GM19023 (cell line): ENCODE measurements around the gene AQP1.

Experiments
- ATAC-seq: cut with Tn5 transposase; IDR thresholded peaks from one replicate; pipeline ENCODE4 v1.9.1; 2021; ENCODE audit warnings: mild to moderate bottlenecking, moderate library complexity; ENCODE audit not compliant: unreplicated experiment

AQP1 gene

GRCh38 chr7:30918676-30919075 lies 7.0 kb downstream of the AQP1 start:
- no peak for ATAC-seq

- ATAC-seq, result no peak
Measured at GRCh38 chr7:30920021-30920583, 8.4 kb downstream of the AQP1 start.

DNA sequence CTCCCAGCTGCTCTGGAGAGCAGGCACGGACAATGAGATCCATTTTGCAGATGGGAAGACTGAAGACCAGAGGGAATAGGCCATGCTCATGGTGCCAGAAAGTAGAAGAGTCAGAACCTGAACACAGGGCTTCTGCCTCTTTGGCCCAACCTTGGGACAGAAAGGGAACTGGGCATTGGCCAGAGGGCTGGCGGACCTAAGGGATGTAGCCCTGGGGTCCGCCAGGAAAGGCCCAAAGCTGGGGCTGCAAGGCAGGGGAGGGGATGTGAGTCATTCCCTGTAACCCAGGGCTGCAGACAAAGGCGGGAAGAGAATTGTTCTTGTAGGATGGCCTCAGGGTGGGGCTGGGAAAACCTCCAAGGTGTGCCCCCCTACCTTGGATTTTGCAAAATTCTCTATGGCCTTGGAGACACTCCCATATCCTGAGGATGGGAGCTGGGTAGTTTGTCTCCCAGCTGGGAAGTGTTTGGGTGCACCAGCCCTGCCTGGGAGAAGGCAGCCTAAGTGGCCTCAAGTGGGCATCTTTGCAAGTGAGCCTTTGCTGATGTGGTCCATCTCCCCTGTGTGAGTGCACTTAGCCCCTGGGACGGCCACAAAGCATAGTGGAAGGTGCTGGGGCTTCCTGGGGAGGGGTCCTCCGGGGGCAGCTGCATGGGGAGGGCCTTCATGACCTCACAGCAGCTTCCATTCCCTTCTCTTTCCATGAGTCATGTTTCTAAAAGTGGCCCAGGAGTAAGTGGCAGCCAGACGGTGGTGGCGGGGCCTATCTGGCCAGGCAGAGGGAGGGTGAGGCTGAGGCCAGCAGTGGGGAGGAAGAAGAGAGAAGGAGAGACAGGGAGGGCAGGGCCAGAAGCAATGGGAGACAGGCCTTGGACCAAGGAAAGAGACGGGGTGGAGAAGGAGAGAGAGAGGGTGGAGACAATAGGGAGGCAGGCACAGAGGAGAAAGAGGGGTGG lies 9.2 kb downstream of the AQP1 start:
- ATAC-seq, result no peak

DNA sequence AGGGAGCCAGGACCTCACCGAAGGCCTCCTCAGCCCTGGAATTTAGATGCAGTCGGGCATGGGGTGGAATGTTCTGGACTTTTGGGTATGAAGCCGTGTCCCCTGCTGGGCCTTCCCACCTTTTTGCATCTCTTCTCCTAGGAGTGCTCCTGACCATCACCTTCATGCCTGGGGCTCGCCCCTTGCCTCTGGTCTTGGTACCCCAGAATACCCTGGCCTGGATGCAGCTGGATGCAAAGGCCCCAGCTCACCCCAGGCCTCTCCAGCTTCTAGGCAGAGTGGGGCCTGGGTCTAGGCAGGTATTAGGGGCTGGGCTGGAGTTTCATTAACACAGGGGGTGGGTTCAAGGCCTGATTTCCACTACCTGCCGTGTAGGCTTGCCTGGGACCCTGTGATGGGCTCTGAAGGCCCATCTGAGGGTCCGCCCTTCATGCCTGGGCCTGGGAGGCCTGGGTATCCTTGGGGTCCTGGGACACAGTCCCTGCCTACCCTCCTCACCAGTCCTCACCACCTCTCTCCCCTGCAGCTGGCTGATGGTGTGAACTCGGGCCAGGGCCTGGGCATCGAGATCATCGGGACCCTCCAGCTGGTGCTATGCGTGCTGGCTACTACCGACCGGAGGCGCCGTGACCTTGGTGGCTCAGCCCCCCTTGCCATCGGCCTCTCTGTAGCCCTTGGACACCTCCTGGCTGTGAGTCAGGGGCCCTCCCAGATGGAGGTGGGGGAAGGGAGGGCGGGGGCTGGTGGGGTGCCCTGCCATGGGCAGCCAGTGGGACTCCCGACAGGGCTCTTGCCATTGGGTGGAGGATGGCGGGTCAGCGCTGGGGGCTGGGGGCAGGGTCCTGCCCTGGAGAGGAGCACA lies 10.1 kb downstream of the AQP1 start:
- ATAC-seq, result no peak

GRCh38 chr7:30922596-30922995 lies 10.9 kb downstream of the AQP1 start:
- ATAC-seq, result no peak

- ATAC-seq, result no peak
Measured at GRCh38 chr7:30923009-30923773, 11.5 kb downstream of the AQP1 start.

- no peak for ATAC-seq
Measured at GRCh38 chr7:30923774-30924413, 12.2 kb downstream of the AQP1 start.

GRCh38 chr7:30924624-30925023 lies 13.0 kb downstream of the AQP1 start:
- no peak for ATAC-seq

GRCh38 chr7:30925117-30925516 lies 13.5 kb downstream of the AQP1 start:
- ATAC-seq, result no peak

DNA sequence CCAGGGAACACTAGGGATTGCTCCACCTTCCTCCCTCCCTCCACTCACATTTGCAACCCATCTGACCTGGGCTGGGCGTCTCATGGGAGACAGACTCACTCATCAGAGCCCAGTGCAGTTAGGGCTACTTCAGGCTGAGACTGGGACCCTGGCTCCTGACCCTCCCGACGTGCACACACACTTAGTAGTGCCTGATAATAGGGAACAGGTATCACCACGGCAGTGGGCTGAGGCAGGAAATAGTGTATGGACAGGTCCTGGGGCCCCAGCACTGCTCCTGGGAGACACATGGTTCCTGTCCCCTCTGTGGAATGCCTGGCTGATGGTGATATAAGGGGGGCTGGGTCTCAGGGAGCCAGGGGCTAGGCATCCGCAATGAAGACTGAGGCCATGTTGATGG lies 14.3 kb downstream of the AQP1 start:
- ATAC-seq, result no peak

- no peak for ATAC-seq
Measured at GRCh38 chr7:30926313-30926712, 14.7 kb downstream of the AQP1 start.

DNA sequence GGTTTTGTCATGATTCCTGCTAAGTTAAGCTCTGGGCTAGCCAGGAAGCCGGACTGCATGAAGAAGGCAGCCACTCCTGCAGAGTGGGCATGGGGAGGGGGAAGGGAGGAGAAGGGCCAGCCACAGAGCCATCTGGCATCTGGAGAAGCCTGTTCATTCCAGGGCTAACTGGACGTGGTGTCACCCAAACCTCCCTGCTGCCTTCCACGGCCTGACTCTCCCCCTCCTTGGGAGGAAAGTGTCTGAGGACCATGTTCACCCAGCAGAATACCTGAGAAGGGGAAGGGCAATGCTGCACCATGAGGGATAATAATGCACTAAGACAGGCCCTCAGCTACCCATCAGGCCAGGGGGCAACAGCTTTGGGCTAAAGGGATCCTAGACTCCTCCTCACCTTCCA lies 15.4 kb downstream of the AQP1 start:
- ATAC-seq, result no peak

- ATAC-seq, result no peak
Measured at GRCh38 chr7:30927559-30927958, 15.9 kb downstream of the AQP1 start.

- ATAC-seq, result no peak
Measured at GRCh38 chr7:30928254-30928872, 16.7 kb downstream of the AQP1 start.

- no peak for ATAC-seq
Measured at GRCh38 chr7:30929686-30930085, 18.0 kb downstream of the AQP1 start.

GRCh38 chr7:30930621-30931020 lies 19.0 kb downstream of the AQP1 start:
- no peak for ATAC-seq

DNA sequence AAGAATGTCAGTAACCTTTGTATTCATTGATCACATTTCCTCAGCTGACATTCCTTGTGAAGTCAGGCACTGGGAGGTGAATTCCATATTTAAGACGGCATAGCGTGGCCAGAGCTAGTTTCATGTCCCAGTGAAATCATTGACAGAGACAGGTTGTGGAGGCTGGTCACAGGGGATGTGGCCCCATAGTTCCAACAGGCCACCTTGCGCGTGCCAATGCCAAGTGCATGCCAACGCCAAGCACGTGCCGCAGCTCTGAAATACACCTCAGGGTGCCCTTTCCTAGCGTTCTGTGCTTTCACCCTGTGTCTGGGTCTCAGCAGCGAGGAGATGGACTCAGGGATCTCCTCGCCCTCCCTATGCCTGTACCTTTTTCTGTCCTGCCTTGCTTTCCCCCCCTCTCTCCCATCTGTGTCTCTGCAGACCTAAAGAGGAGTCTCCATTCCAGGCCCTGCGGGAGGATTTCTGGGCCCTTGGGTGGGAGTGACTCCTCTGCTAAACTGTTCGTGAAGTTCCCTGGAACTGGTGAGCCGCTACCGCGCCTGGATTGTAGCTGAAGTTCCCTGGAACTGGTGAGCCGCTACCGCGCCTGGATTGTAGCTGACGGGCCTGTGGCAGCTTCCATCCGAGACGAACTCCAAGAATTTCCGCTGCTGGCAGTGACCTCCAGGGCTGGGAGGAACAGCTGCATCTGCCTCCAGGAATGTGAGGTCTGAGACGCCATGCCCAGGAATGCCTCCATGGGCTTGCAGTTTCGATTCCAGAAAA lies 19.7 kb downstream of the AQP1 start:
- ATAC-seq, result no peak

DNA sequence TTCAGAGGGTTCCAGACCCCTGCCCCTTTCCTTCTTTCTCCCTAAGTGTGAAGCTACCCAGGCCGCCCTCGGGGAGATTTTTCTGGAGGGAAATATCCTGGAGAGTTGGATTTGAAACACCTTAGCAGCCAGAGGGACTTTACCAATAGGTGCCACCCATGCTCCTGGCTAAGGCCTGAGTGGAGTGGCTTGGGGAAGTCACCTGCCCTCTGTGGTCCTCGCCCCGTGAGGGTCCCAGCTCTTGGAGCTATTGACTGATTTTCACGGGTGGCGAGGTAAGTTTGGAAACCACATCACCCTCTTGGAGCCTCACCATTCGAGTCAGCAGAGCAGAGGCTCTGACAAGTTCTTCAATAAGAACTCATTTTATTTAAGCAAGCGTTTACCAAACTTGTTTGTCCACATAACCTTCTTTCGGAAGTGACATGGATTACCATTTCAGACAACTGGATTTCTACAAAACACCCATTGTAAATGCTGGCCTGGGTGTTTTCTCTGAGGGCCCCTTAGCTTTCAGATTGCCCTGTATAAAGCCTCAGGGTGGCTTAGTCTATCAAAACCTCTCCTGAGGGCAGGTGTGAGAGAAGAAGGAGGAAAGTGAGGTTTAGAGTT lies 20.4 kb downstream of the AQP1 start:
- no peak for ATAC-seq

DNA sequence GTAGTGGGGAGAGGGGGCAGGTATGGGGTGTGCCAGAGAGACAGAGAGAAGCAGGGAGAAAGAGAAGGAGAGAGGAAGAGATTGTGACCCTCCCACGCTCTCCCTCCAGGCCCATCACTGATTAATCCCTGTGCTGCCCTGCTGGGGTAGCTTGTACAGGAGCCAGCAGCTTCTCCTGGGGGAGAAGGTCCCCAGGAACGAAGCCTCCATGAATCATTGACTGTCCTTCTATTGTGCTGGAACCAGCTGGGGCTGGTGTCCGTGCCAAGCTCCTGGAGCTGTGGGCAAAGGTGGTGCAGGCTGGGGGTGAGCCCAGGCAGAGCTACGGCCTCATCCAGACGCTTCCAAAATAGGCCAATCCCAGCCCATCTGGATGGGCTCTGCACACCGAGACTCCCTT lies 20.9 kb downstream of the AQP1 start:
- no peak for ATAC-seq
